Measurements from ENCODE around the gene SPATA20. TPM values are rescaled to one million over a fixed set of nuclear protein-coding genes. Genes with fewer than 3 reads are reported as not detected.

SPATA20 gene
- total and polyA plus RNA-seq, 9 donors = 43.5 to 81.2 (median 60.5) TPM

DNA sequence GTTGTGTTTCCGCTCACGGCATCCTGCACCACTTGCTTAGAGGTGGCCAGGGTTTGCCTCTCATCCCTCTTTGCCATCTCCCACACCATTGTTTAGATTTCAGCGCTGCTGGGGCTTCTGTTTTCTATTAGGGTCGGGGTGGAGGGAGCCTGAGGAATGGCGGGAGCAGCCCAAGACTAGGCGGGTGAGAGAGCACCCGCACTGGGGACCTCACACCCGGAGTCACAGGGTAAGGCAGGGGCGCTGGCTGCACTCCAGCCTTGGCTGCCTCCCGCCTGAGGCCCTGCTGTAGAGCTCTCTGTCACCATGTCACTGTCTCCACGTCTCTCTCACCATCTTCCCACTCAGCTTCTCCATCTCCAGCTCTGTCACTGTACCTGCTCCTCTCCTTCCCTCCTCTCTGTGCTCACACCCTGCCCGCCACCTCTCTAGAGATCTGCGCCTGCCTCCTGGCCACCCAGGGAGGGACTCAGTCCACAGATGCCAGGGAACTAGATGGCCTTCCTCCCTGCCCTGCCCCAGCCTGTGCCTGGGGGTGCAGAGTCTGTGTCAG, 54.9 kb downstream of the SPATA20 start:
- no peak overlapping the region for H3K27ac ChIP-seq
- no peaks in the 10 kb centered on the region for H3K36me3 ChIP-seq
- H3K27me3 ChIP-seq = no peaks in the 10 kb centered on the region
- no peak for TF ChIP-seq CTCF (IDR thresholded peaks at IDR 0.05)
- TF ChIP-seq POLR2A (IDR thresholded peaks at IDR 0.05) = no peak
- TF ChIP-seq EP300 (IDR thresholded peaks at IDR 0.05) = no peak
- WGBS, 3 donors = 70 to 79% (median 75%) methylated on average over 13 of the region's 13 CpGs
- H3K4me3 ChIP-seq = no peak overlapping the region
- intact Hi-C loops (cut with DNase I) = no loop called here
- no peak for DNase-seq
- H3K4me1 ChIP-seq (ENCODE audit: insufficient read depth) = peaks cover 11% of the 10 kb centered on the region
- no peaks in the 10 kb centered on the region for H3K9me3 ChIP-seq

- H3K9me3 ChIP-seq = no peaks in the 10 kb centered on the region
- 87 to 92% (median 88%) methylated on average over 18 of the region's 18 CpGs for WGBS, 3 donors
- H3K27ac ChIP-seq = no peak overlapping the region
- H3K27me3 ChIP-seq = no peaks in the 10 kb centered on the region
- H3K4me1 ChIP-seq (ENCODE audit: insufficient read depth) = peaks cover 11% of the 10 kb centered on the region
- H3K36me3 ChIP-seq = no peaks in the 10 kb centered on the region
- intact Hi-C loops (cut with DNase I) = no loop called here
- TF ChIP-seq CTCF (IDR thresholded peaks at IDR 0.05) = no peak
- TF ChIP-seq POLR2A (IDR thresholded peaks at IDR 0.05) = no peak
- TF ChIP-seq EP300 (IDR thresholded peaks at IDR 0.05) = no peak
- H3K4me3 ChIP-seq = no peak overlapping the region
- DNase-seq = no peak
Measured at GRCh38 chr17:50602836-50603235, 55.9 kb downstream of the SPATA20 start.

DNA sequence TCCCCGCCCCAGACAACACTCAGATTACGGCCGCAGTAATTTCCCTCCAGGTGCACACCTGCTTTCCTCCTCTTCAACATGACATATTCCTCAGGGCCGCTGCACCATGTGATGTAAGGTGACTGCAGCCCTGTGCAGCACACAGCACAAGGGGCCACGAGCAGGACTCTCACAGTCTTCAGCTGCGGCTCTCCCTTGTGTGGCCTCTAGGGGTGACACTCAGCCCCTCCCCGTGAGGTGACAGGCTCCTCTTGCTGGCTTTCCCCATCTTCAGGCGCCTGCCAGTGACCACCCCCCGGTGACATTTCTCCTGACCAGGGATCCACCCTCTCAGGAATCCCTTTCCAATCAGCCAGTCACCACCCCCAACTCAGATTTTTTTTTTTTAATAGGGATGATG, 56.4 kb downstream of the SPATA20 start:
- H3K27me3 ChIP-seq = no peaks in the 10 kb centered on the region
- H3K4me1 ChIP-seq (ENCODE audit: insufficient read depth) = peaks cover 11% of the 10 kb centered on the region
- intact Hi-C loops (cut with DNase I) = no loop called here
- H3K4me3 ChIP-seq = no peak overlapping the region
- no peak for DNase-seq
- WGBS, 3 donors = 84 to 92% (median 86%) methylated on average over 9 of the region's 9 CpGs
- H3K27ac ChIP-seq = no peak overlapping the region
- H3K36me3 ChIP-seq = no peaks in the 10 kb centered on the region
- no peak for TF ChIP-seq POLR2A (IDR thresholded peaks at IDR 0.05)
- no peaks in the 10 kb centered on the region for H3K9me3 ChIP-seq

GRCh38 chr17:50604513-50604912, 57.5 kb downstream of the SPATA20 start:
- H3K4me3 ChIP-seq = no peak overlapping the region
- H3K27me3 ChIP-seq = no peaks in the 10 kb centered on the region
- intact Hi-C loops (cut with DNase I) = no loop called here
- H3K36me3 ChIP-seq = no peaks in the 10 kb centered on the region
- 0% methylated on average over 13 of the region's 13 CpGs for WGBS, 3 donors
- H3K27ac ChIP-seq = peak overlapping the region in 1 of 2 donors; percentile 17
- peak; percentile 84 to 96 (median 94) for DNase-seq
- TF ChIP-seq CTCF (IDR thresholded peaks at IDR 0.05) (no peak), EP300 (IDR thresholded peaks at IDR 0.05) (no peak), POLR2A (IDR thresholded peaks at IDR 0.05) (no peak)
- H3K4me1 ChIP-seq (ENCODE audit: insufficient read depth) = peaks cover 11% of the 10 kb centered on the region
- no peaks in the 10 kb centered on the region for H3K9me3 ChIP-seq

DNA sequence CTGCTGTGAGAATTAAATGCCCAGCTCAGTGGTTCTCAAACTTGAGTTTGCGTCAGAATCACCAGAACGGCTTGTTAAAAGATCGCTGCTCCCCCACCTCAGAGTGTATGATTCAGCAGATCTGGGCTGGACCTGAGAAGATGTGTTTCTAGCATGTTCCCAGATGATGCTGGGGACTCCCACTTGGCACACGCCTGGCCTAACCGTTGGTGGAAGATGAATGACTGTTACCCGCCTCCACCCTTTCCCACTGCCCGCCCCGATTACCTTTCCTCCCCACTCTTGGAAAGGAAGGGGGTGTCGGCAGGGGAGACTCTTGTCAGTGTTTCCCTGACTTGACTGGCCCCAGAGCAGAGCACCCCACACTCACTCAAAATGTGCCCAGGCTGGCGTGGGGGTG, 58.5 kb downstream of the SPATA20 start:
- intact Hi-C loops (cut with DNase I) = no loop called here
- no peaks in the 10 kb centered on the region for H3K27me3 ChIP-seq
- no peak overlapping the region for H3K4me3 ChIP-seq
- WGBS, 3 donors = 53 to 69% (median 55%) methylated on average over 10 of the region's 10 CpGs
- H3K27ac ChIP-seq = peak overlapping the region in 1 of 2 donors; percentile 36
- no peak for DNase-seq
- peaks cover 11% of the 10 kb centered on the region for H3K4me1 ChIP-seq (ENCODE audit: insufficient read depth)
- no peak for TF ChIP-seq EP300 (IDR thresholded peaks at IDR 0.05)
- TF ChIP-seq CTCF (IDR thresholded peaks at IDR 0.05) = no peak
- TF ChIP-seq POLR2A (IDR thresholded peaks at IDR 0.05) = no peak
- H3K36me3 ChIP-seq = no peaks in the 10 kb centered on the region
- no peaks in the 10 kb centered on the region for H3K9me3 ChIP-seq

Other genes with a start within 250 kb of the SPATA20 start
- 10 to 100 TPM; 17.9 to 34.1 (median 28.7) TPM for gene XYLT2, start 201.0 kb upstream of the SPATA20 start, total RNA-seq
- 10 to 100 TPM in 1 of 2 donors, 1 to 10 TPM in 1; 5.2 to 17.2 TPM for gene XYLT2, start 201.0 kb upstream of the SPATA20 start, polyA plus RNA-seq
- 10 to 100 TPM; 38.7 to 60.2 (median 47.7) TPM for gene MRPL27, start 174.0 kb upstream of the SPATA20 start, total RNA-seq
- 10 to 100 TPM; 53.6 to 74.8 TPM for gene MRPL27, start 174.0 kb upstream of the SPATA20 start, polyA plus RNA-seq
- gene EME1, start 173.9 kb upstream of the SPATA20 start, total RNA-seq = 1 to 10 TPM in 2 of 7 donors, under 1 TPM in 5; 0.46 to 1.3 (median 0.88) TPM
- gene EME1, start 173.9 kb upstream of the SPATA20 start, polyA plus RNA-seq = 1 to 10 TPM in 1 of 2 donors, under 1 TPM in 1; 0.63 to 1.4 TPM
- gene LRRC59, start 149.7 kb upstream of the SPATA20 start, total RNA-seq = 10 to 100 TPM; 18.4 to 64.5 (median 41.0) TPM
- 10 to 100 TPM; 22.5 to 71.4 TPM for gene LRRC59, start 149.7 kb upstream of the SPATA20 start, polyA plus RNA-seq
- 10 to 100 TPM; 26.7 to 86.0 (median 49.5) TPM for gene ACSF2, start 121.0 kb upstream of the SPATA20 start, total RNA-seq
- gene ACSF2, start 121.0 kb upstream of the SPATA20 start, polyA plus RNA-seq = 10 to 100 TPM; 39.1 to 49.5 TPM
- under 1 TPM in 6 of 7 donors, not detected in 1; 0.18 to 0.92 (median 0.46) TPM for gene CHAD, start 78.3 kb upstream of the SPATA20 start, total RNA-seq
- 1 to 10 TPM in 1 of 2 donors, under 1 TPM in 1; 0.29 to 2.5 TPM for gene CHAD, start 78.3 kb upstream of the SPATA20 start, polyA plus RNA-seq
- gene RSAD1, start 68.3 kb upstream of the SPATA20 start, total RNA-seq = 10 to 100 TPM; 21.2 to 48.0 (median 40.5) TPM
- gene RSAD1, start 68.3 kb upstream of the SPATA20 start, polyA plus RNA-seq = 10 to 100 TPM; 24.2 to 26.2 TPM
- gene MYCBPAP, start 38.7 kb upstream of the SPATA20 start, total RNA-seq = 1 to 10 TPM; 2.5 to 8.1 (median 4.5) TPM
- gene MYCBPAP, start 38.7 kb upstream of the SPATA20 start, polyA plus RNA-seq = 1 to 10 TPM; 3.2 to 9.7 TPM
- 10 to 100 TPM in 6 of 7 donors, 1 to 10 TPM in 1; 8.8 to 33.4 (median 22.4) TPM for gene EPN3, start 14.4 kb upstream of the SPATA20 start, total RNA-seq
- 1 to 10 TPM; 6.2 to 7.3 TPM for gene EPN3, start 14.4 kb upstream of the SPATA20 start, polyA plus RNA-seq
- gene CACNA1G, start 13.5 kb downstream of the SPATA20 start, total RNA-seq = 10 to 100 TPM in 3 of 7 donors, 1 to 10 TPM in 4; 1.9 to 39.1 (median 6.5) TPM
- gene CACNA1G, start 13.5 kb downstream of the SPATA20 start, polyA plus RNA-seq = 1 to 10 TPM; 1.0 to 1.2 TPM
- 10 to 100 TPM in 1 of 7 donors, 1 to 10 TPM in 6; 1.4 to 11.4 (median 5.2) TPM for gene ABCC3, start 87.7 kb downstream of the SPATA20 start, total RNA-seq
- gene ABCC3, start 87.7 kb downstream of the SPATA20 start, polyA plus RNA-seq = 10 to 100 TPM in 1 of 2 donors, 1 to 10 TPM in 1; 2.5 to 14.2 TPM
- 10 to 100 TPM; 19.4 to 52.6 (median 42.1) TPM for gene ANKRD40, start 160.7 kb downstream of the SPATA20 start, total RNA-seq
- 10 to 100 TPM; 17.0 to 41.7 TPM for gene ANKRD40, start 160.7 kb downstream of the SPATA20 start, polyA plus RNA-seq
- 100 to 1,000 TPM; 103 to 172 (median 139) TPM for gene LUC7L3, start 172.4 kb downstream of the SPATA20 start, total RNA-seq
- gene LUC7L3, start 172.4 kb downstream of the SPATA20 start, polyA plus RNA-seq = 100 to 1,000 TPM in 1 of 2 donors, 10 to 100 TPM in 1; 96.5 to 148 TPM
- gene ANKRD40CL, start 220.3 kb downstream of the SPATA20 start, total RNA-seq = not detected
- not detected for gene ANKRD40CL, start 220.3 kb downstream of the SPATA20 start, polyA plus RNA-seq

Measured in ovary (tissue), 9 donors.